Ramos (cell line): Measurements from ENCODE around the gene CCZ1B.
"Not testable (repeated sequence)": the region's sequence is repeated elsewhere in the genome, so short reads cannot be mapped to it uniquely, and the experiment has no call there.

Experiments used
- in situ Hi-C: fragments of 300-500 bp; cut with MboI; formaldehyde crosslinking; loops from one replicate; pipeline ENCODE4 v1.14.3; 2022; ENCODE audit warnings: low sequenced_read_pairs; ENCODE audit not compliant: unreplicated experiment

CCZ1B gene

DNA sequence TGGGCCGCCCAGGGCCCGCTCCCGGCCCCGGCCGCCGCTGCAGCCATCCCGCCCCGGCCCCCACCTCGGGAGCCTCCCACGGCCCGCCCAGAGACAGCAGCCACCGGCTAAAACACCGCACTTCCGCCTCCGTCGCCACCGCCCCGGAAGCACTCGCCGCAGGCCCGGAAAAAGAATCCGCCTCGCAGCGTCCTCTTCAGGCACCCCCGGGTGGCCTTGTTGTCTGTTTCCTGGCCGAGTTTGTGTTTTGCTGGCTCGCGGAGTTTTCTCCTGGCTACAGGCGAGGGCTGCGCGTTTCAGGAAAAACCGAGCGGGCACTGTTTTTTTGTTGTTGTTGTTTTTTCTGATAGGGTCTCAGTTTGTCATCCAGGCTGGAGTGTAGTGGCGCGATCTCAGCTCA is at the start of gene CCZ1B:
CCZ1B (minus strand) TSS at position 125 of the 400 bp plus-strand sequence; CDS start at position 47, 78 bp downstream.
- in situ Hi-C loops: not testable (repeated sequence)

DNA sequence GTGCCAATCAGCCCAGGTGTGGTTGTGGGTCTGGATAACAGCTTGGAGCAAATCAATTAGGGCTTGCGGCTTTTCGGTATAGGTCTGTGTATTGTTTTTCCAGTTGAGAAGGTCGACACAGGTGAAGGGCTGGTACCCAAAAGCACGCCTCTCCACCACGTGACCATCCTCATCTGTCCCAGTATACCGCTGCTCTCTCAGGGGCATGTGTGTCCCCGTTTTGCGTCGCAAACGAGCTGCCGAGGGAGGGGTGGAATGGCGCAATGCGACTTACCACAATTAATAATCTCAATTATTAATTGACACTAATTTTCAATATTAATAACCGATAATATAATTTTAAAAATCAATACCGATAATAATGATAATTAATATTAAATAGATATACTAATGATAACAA is 48.9 kb upstream of the CCZ1B start:
- in situ Hi-C loops: not testable (repeated sequence)

DNA sequence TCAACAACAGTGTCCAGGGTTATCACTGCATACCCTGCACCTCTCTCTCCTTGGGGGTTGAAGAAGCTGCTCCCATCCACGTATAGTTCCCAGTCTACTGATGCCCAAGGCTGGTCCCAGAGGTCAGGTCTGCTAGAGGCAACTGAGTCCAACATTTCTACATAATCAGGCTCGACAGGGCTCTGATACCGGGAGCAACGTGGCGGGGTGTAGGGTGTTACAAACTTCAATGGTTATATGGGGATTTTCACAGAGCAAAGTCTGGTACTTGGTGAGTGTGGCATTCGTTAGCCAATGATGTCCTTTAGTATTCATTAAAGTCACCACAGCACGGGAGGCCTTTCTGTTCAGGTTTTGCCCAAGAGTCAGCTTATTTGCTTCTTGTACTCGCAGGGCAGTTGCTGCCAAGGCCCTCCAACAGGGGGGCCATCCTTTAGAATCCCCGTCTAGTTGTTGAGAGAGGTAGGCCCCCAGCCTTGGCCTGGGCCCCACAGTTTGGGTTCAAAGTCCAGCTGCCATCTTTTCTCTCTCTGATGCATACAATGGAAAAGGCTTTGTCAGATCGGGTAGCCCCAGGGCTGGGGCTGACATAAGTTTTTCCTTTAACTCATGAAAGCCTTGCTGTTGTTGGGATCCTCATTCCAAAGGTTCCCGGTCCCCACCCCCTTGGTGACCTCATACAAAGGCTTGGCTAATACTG is 46.3 kb upstream of the CCZ1B start:
- in situ Hi-C loops: not testable (repeated sequence)

DNA sequence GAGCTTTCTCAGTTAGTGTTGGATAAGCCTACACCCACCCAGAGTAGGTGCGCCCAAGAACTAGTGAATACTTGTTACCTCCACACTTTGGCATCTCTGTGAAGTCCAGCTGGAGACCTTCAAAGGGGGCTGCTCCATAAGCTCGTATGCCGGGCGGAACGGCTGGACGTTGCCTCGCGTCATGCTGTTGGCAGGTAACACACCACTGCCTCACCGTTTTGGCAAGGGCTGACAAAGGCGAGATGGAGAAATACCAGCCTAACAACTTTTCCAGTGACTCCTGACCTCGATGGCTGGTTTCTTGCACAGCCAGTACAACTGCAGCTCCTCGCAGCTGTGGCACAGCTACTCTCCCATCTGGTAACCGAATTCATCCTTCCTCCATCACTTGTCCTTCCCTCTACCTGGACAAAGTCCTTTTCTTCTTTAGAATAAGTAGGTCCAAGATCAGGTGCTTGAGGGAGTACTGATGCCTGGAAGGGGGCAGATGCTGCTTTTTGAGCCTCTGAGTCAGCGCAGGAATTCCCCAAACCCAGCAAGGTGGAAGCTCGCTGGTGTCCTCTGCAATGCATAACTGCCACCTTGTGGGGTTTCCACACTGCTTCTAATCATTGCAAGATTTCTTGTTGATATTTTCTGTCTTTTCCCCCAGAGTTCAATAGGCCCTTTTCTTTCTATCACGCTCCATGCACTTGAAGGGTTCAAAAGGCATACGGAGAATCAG is 45.5 kb upstream of the CCZ1B start:
- in situ Hi-C loops: not testable (repeated sequence)

DNA sequence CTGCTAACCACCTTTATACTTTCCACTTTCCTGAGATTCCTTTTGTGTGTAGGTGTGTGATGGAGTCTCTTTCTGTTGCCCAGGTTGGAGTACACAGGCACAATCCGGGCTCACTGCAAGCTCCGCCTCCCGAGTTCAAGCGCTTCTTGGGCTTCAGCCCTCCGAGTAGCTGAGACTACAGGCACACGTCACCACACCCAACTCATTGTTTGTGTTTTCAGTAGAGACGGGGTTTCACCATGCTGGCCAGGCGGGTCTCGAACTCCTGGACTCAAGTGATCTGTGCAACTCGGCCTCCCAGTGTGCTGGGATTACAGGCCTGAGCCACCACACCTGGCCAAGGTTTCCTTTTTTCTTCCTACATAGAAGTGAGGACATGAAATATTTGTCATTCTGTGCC is 38.7 kb upstream of the CCZ1B start:
- in situ Hi-C loops: not testable (repeated sequence)

DNA sequence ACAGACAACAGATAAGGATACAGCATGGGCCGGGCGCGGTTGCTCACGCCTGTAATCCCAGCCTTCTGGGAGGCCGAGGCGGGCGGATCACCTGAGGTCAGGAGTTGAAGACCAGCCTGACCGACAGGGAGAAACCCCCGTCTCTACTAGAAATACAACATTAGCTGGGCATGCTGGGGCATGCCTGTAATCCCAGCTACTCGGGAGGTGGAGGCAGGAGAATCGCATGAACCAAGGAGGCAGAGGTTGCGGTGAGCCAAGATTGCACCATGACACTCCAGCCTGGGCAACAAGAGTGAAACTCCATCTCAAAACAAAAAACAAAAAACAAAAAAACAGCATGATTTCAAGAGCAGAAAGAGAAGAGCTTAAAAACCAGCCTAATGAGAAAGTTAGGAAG is 38.1 kb upstream of the CCZ1B start:
- in situ Hi-C loops: not testable (repeated sequence)

DNA sequence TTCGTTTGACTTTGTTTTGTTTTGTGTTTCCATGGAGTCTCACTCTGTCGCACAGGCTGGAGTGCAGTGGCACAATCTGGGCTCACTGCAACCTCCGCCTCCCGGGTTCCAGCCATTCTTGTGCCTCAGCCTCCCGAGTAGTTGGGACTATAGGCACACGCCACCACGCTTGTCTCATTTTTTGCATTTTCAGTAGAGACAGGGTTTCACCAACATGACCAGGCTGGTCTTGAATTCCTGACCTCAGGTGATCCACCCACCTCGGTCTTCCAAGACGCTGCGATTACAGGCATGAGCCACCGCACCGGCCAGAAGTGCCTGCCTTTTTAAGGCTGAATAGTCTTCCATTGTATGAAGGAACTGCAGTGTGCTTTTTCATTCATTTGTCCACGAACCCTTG is 36.8 kb upstream of the CCZ1B start:
- in situ Hi-C loops: not testable (repeated sequence)

DNA sequence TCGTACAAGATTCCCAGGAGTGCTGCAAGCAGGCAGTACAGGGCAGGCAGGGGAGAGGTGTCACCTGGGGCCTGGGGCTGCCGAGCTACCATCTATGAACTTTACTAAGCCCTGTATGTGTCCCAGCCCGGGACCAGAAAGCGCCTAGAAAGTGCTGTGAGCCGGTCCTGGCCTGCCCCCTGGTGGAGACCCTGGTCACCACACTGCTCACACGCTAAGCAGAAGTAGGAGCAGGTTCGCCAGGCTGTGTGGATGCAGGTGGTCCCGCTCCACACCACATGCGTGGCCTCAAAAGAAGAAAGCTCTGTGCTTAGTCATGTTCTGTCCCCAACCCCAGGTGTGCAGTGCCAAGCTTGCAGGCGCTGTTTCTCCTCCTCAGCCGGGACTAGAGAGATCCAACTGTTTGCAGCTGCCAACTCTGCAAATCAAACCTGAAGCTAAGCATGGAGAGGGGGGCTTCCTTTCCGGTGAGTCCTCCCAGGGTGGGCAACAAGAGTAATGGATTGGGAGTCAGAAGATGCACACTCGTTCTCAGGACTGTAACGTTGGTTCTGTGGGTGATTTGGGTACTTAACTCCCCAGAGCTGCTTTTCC is 31.7 kb upstream of the CCZ1B start:
- in situ Hi-C loops: not testable (repeated sequence)

DNA sequence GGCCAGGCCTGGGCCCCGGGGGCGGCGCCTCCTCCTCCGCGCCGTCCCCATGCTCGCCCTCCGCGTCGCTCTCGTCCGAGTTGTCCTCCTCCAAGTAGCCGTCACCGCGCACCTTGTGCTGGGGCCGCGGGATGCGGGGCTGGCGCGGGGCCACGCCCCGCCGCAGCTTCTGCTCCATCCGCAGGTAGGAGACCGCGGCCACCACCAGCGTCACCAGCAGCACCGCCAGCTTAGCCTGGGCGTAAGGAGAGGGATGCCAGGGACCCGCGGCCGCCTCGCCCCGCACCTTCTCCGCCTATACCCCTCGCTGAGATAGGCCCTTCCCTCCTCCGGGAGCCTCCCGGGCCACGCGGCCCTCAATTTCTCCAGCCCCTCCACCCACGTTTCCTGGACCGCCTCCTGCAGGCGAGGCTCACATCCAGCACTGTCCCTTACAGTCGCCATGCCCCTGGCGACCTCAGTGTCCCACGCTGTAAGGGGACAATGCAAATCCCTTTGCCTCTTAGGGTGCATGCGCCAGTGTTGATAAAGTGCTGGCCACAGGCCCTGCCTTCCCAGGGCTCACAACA is 29.6 kb upstream of the CCZ1B start:
- in situ Hi-C loops: not testable (repeated sequence)

DNA sequence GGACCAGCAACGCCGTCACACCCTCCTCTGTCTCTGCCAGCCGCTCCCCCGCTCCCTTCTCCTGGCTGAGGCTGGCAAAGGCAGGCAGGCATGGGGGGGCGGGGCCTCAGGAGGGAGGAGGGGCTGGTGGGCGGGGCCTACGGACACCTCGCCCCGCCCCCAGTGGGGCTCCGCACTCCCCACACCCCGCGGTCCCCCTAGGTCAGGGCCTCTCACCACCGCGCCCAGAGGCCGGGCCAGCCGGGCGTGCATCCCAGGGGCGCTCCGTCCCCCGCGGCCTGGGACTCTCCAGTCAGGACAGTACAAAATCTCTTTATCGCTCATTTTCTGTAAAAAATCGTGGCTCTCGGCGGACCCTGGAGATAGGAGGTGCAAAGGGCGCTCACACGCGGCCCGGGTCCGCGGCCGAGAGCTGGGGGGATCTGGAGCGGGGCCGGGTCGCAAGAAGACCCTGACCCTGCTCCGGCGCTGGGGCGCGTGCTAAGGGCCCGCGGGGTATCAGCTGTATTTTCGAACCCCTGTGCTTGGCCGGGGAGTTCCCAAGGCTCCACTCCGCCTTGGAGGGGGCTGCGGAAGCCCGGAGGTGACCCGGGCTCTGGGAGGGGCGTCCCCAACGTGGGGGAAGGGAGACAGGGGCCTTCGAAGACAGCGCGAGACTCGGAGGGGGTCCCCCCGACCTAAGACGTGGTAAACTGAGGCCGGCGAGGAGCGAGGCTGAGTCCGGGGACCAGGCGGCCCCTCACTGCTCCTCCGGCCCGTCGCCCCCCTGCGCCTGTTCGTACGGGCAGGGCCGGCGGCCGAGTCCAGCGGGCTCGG is 28.9 kb upstream of the CCZ1B start:
- in situ Hi-C loops: not testable (repeated sequence)

DNA sequence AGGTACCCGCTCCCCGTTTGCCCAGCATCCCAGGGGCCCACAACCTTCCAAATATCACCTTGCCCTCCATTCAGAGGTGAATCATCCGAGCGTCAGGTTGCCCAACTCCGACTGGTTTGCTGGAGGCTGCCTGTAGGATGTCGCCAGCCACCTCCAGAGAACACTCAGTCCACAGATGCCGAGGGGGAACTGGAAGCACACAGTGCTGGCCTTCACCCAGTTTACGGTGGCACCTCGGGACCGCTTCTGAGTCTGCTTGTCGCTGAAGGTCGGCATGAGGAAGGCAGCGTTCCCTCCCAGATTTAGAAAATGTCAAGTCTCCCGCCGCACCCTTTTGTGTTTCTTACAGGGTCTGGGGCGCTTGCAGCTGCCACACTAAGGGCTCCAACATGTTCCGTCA is 27.6 kb upstream of the CCZ1B start:
- in situ Hi-C loops: not testable (repeated sequence)

DNA sequence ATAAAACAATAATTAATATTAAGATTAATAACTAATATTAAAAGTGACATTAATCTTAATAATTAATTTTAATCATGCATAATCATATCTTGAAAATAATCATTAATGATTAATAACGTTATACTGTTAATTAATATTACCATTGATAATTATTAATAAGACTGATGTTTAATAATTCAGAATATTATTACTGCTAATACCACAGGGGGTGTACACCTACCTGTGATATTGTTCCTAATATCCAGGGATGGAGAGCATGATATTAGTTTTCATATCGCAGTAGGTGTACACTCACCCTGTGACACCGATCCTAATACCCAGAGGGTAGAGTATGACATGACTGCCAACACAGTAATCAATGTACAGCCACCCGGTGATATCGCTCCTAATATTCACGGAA is 23.1 kb upstream of the CCZ1B start:
- in situ Hi-C loops: not testable (repeated sequence)

DNA sequence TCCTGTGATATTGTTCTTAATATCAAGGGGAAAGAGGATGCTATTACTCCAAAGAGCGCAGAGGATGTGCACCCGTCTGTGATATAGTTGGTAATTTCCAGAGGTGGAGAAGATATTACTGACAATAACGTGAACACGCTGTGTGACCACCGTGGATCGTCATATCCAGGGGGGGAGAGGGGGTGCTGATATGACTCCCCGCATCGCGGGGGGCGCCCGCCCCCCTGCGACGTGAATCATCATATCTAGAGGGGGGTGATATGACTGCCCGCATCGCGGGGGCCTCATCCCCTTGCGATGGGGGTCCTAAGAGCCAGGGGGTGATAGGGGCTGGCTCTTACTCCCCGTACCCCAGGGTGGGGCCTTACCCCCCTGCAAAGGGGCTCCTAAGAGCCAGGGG is 21.7 kb upstream of the CCZ1B start:
- in situ Hi-C loops: not testable (repeated sequence)

DNA sequence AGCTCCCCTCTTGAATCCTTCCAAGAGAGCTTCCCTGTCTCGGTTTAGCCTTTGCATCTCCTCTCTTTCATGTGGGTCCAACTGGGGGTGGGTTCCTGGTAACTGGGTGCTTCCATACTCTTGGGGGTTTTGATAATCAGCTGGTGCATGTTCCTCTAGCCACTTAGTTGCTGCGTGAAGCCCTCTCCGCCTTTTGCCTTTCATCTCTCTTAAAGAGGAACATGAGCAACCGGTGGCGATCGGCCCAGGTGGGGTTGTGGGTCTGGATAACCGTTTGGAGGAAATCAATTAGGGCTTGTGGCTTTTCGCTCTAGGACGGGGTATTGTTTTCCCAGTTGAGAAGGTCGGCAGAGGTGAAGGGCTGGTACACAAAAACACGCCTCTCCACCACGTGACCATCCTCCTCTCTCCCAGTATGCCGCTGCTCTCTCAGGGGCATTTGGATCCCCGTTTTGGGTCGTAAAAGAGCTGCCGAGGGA is 19.9 kb upstream of the CCZ1B start:
- in situ Hi-C loops: not testable (repeated sequence)

DNA sequence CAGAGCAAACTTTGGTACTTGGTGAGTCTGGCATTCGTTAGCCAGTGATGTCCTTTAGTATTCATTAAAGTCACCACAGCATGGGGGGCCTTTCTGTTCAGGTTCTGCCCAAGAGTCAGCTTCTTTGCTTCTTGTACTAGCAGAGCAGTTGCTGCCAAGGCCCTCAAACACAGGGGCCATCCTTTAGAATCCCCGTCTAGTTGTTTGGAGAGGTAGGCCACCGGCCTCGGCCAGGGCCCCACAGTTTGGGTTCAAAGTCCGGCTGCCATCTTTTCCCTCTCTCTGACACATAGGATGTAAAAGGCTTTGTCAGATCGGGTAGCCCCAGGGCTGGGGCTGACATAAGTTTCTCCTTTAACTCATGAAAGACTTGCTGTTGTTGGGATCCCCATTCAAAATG is 17.6 kb upstream of the CCZ1B start:
- in situ Hi-C loops: not testable (repeated sequence)

DNA sequence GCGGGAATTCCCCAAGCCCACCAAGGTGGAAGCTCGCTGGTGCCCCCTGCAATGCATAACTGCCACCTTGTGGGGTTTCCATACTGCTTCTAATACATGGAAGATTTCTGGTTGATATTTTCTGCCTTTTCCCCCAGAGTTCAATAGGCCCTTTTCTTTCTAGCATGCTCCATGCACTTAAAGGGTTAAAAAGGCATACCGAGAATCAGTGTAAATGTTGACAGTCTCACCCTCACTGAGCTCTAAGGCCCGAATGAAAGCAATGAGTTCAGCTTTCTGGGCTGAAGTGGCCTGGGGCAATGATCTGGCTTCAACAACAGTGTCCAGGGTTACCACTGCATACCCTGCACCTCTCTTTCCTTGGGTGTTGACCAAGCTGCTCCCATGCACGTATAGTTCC is 17.0 kb upstream of the CCZ1B start:
- in situ Hi-C loops: not testable (repeated sequence)

DNA sequence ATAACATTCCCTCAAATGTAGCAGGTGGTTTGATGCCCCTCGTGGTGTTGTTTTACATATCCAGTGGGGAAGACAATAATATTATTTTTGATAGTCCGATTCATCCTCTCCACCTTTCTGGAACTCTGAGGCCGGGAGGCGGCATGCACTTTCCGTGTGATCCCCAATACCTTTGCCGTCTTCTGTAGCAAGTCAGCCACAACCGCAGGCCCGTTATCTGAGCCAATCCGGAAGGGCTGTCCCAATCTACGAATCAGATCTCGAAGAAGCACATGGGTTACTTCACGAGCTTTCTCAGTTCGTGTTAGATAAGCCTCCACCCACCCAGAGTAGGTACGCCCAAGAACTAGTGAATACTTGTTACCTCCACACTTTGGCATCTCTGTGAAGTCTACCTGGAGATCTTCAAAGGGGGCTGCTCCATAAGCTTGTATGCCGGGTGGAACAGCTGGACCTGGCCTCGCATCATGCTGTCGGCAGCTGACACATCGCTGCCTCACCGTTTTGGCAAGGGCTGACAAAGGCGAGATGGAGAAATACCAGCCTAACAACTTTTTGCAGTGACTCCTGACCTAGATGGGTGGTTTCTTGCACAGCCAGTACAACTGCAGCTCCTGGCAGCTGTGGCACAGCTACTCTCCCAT is 16.3 kb upstream of the CCZ1B start:
- in situ Hi-C loops: not testable (repeated sequence)

DNA sequence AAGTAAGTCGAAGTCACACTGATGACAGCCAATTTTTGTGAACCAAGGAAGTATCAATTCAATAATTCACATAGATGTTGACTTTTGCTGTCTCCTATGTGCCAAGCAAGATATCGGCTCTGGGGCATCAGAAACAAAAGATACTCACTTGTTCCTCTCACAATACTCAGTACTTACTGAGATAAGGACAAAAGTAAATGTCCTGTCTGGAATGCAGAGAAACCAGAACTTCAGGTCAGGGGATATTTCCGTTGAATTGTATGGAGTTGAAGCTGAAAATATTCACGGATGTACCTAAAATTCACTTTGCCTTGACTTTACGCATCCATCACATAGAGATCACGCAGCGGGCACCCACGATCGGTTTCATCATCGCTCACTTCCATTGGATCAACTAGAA is 11.0 kb upstream of the CCZ1B start:
- in situ Hi-C loops: not testable (repeated sequence)

DNA sequence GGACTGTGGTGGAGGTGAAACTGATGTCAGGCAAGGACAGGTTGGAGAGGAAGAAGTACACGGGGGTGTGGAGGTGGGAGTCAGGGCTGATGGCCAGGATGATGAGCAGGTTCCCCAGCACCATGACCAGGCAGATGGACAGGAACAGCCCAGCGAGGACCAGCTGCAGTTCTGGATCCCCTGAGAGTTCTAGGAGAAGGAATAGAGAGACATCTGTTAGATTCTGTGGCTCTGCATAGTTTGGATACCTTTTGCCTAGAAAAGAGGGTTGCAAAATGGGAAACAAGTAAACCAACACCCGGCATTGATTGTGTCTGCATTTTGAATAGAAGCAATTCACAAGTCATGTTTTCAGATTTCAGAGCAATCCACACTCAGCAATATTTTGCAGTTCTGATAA is 9.4 kb upstream of the CCZ1B start:
- in situ Hi-C loops: not testable (repeated sequence)

DNA sequence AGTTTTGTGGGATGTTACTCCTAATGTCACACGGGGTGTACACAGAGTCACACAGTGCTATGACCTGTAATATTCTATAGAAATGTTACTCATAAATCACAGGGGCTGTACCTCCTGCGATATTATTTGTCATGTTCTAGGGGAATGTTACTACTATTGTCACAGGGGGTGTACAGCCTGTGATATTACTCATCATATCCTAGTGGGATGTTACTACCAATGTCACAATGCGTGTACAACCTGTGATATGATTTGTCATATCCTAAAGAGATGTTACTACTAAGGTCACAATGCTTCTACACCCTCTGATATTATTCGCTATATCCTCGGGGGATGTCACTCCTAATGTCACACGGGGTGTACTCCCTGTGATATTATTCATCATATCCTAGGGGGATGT is 7.6 kb upstream of the CCZ1B start:
- in situ Hi-C loops: no loop called here
